PFSK-1 (cell line): Measurements from ENCODE around the gene NECTIN1.

Experiments
- FOXP2 ChIP-seq: optimal IDR thresholded peaks from 2 replicates; pipeline ENCODE3; 2011; ENCODE audit warnings: borderline replicate concordance, control low read depth, inconsistent platforms; ENCODE audit not compliant: insufficient read depth; ENCODE audit errors: extremely low read length, extremely low read depth
- POLR2AphosphoS5 ChIP-seq: IDR thresholded peaks from 2 replicates; pipeline ENCODE4 v1.6.1; 2012; ENCODE audit warnings: low read depth, mild to moderate bottlenecking, control low read depth, low read length, moderate library complexity
- REST ChIP-seq, 2 experiments: IDR thresholded peaks; 2 replicates each; pipeline versions ENCODE4 v1.6.1 to v1.8.0; 2011 to 2012; ENCODE audit warnings: low read depth in 2 of 2, low read length in 2 of 2, control low read depth in 1 of 2, inconsistent platforms in 1 of 2, mild to moderate bottlenecking in 1 of 2, moderate library complexity in 1 of 2; ENCODE audit not compliant: insufficient read depth in 1 of 2
- SIN3A ChIP-seq: IDR thresholded peaks from 2 replicates; pipeline ENCODE4 v1.6.1; 2012; ENCODE audit warnings: mild to moderate bottlenecking, low read length, moderate library complexity, borderline replicate concordance; ENCODE audit not compliant: insufficient read depth
- TAF1 ChIP-seq: IDR thresholded peaks from 2 replicates; pipeline ENCODE4 v1.6.1; 2012; ENCODE audit warnings: low read length, control low read depth, borderline replicate concordance; ENCODE audit not compliant: insufficient read depth

GRCh38 chr11:119764108-119764868 is 35.3 kb upstream of the NECTIN1 start:
- TF ChIP-seq TAF1 (no peak), REST (IDR thresholded peaks at IDR 0.05; ENCODE audit: insufficient read depth in 1 of 2, low read depth in 2 of 2, low read length in 2 of 2) (no peak), POLR2AphosphoS5 (no peak), SIN3A (no peak), FOXP2 (no peak)
